MM.1S (cell line): Measurements from ENCODE around the gene ADD3.
"Not testable (repeated sequence)": the region's sequence is repeated elsewhere in the genome, so short reads cannot be mapped to it uniquely, and the experiment has no call there.

ENCODE experiments used
- DNase-seq: peaks from one replicate; pipeline ENCODE4 v3.0.0-alpha.2; 2015
- H2AFZ ChIP-seq: fragments of 300-600 bp; sonication (generic); 2 replicates; pipeline ENCODE4 v1.6.0; 2016; ENCODE audit warnings: antibody characterized with exemption, low read length
- H3F3A ChIP-seq: fragments of 300-600 bp; sonication (generic); 2 replicates; pipeline ENCODE4 v1.6.1; 2016; ENCODE audit warnings: mild to moderate bottlenecking, antibody characterized with exemption, low read length, moderate library complexity, mixed read lengths; ENCODE audit not compliant: insufficient read depth
- H3K27ac ChIP-seq: fragments of 300-600 bp; sonication (generic); 2 replicates; pipeline ENCODE4 v1.5.1; 2016; ENCODE audit warnings: mild to moderate bottlenecking, low read length
- H3K27me3 ChIP-seq: fragments of 300-600 bp; sonication (generic); replicated peaks from 2 replicates; pipeline ENCODE4 v1.6.0; 2016; ENCODE audit warnings: low read length; ENCODE audit not compliant: insufficient read depth
- H3K36me3 ChIP-seq: fragments of 300-600 bp; sonication (generic); replicated peaks from 2 replicates; pipeline ENCODE4 v1.6.1; 2016; ENCODE audit warnings: mild to moderate bottlenecking, low read length, mixed read lengths; ENCODE audit not compliant: insufficient read depth
- H3K4me1 ChIP-seq: fragments of 300-600 bp; sonication (generic); 2 replicates; pipeline ENCODE4 v1.6.1; 2016; ENCODE audit warnings: low read length, mixed read lengths
- H3K4me2 ChIP-seq: fragments of 300-600 bp; sonication (generic); 2 replicates; pipeline ENCODE4 v1.6.0; 2016; ENCODE audit warnings: low read depth, low read length
- H3K4me3 ChIP-seq: fragments of 300-600 bp; sonication (generic); 2 replicates; pipeline ENCODE4 v1.5.1; 2016; ENCODE audit warnings: low read length, mixed read lengths
- H3K79me2 ChIP-seq: fragments of 300-600 bp; sonication (generic); 2 replicates; pipeline ENCODE4 v1.6.1; 2016; ENCODE audit warnings: mixed run types, low read length, mixed read lengths
- H3K9ac ChIP-seq: fragments of 300-600 bp; sonication (generic); 2 replicates; pipeline ENCODE4 v1.6.1; 2016; ENCODE audit warnings: low read length, mixed read lengths
- H3K9me2 ChIP-seq: fragments of 300-600 bp; sonication (generic); replicated peaks from 2 replicates; pipeline ENCODE4 v1.6.1; 2016; ENCODE audit warnings: mild to moderate bottlenecking, low read length, mixed read lengths; ENCODE audit not compliant: insufficient read depth
- H3K9me3 ChIP-seq: fragments of 300-600 bp; sonication (generic); replicated peaks from 2 replicates; pipeline ENCODE4 v1.6.1; 2016; ENCODE audit warnings: mild to moderate bottlenecking, low read length, mixed read lengths; ENCODE audit not compliant: insufficient read depth
- H4K20me1 ChIP-seq: fragments of 300-600 bp; sonication (generic); 2 replicates; pipeline ENCODE4 v1.6.1; 2016; ENCODE audit warnings: mild to moderate bottlenecking, low read length, moderate library complexity, mixed read lengths; ENCODE audit not compliant: insufficient read depth
- CTCF ChIP-seq: fragments of 300-600 bp; sonication (generic); IDR thresholded peaks from 2 replicates; pipeline ENCODE4 v1.5.1; 2016; ENCODE audit warnings: antibody characterized with exemption, low read length, mixed read lengths
- EZH2 ChIP-seq: fragments of 300-600 bp; sonication (generic); optimal IDR thresholded peaks from 2 replicates; pipeline ENCODE3; 2017; ENCODE audit warnings: low read depth, mild to moderate bottlenecking, antibody characterized with exemption, low read length, mixed read lengths
- EZH2phosphoT487 ChIP-seq: fragments of 300-600 bp; sonication (generic); IDR thresholded peaks from 2 replicates; pipeline ENCODE4 v1.6.1; 2018; ENCODE audit warnings: antibody characterized with exemption, low read length

ADD3 gene

GRCh38 chr10:110042891-110043290 is 35.1 kb downstream of the ADD3 start:
- TF ChIP-seq EZH2 (no peak), CTCF (no peak), EZH2phosphoT487 (no peak)
- no peaks in the 10 kb centered on the region for H3K9me2 ChIP-seq
- H3K9ac ChIP-seq, result no peak overlapping the region
- peaks cover 22% of the 10 kb centered on the region for H3K79me2 ChIP-seq
- no peak overlapping the region for H3K27ac ChIP-seq
- H2AFZ ChIP-seq, result no peak overlapping the region
- DNase-seq, result no peak
- H3K4me1 ChIP-seq, result peaks cover 11% of the 10 kb centered on the region
- no peak overlapping the region for H3K4me3 ChIP-seq
- H3K9me3 ChIP-seq, result no peaks in the 10 kb centered on the region
- H3K4me2 ChIP-seq, result no peak overlapping the region
- no peaks in the 10 kb centered on the region for H3K27me3 ChIP-seq
- no peaks in the 10 kb centered on the region for H3K36me3 ChIP-seq
- H4K20me1 ChIP-seq, result no peaks in the 10 kb centered on the region
- no peaks in the 10 kb centered on the region for H3F3A ChIP-seq

- H3K4me1 ChIP-seq, result peaks cover 2% of the 10 kb centered on the region; the same call in 1 of the 2 replicates
- no peak overlapping the region for H3K4me3 ChIP-seq
- H4K20me1 ChIP-seq, result no peaks in the 10 kb centered on the region
- no peaks in the 10 kb centered on the region for H3K36me3 ChIP-seq
- no peak for DNase-seq
- H3K9me2 ChIP-seq, result no peaks in the 10 kb centered on the region
- peaks cover 20% of the 10 kb centered on the region for H3K79me2 ChIP-seq
- no peaks in the 10 kb centered on the region for H3F3A ChIP-seq
- H3K4me2 ChIP-seq, result no peak overlapping the region
- H3K27ac ChIP-seq, result no peak overlapping the region
- no peak overlapping the region for H3K9ac ChIP-seq
- no peaks in the 10 kb centered on the region; the same call in 1 of the 2 replicates for H3K9me3 ChIP-seq
- no peak for TF ChIP-seq EZH2phosphoT487
- H3K27me3 ChIP-seq, result no peaks in the 10 kb centered on the region
- no peak overlapping the region for H2AFZ ChIP-seq
These were observed 36.9 kb downstream of the ADD3 start for GRCh38 chr10:110044681-110045080.

GRCh38 chr10:110045772-110046171 is 38.0 kb downstream of the ADD3 start:
- Histone ChIP-seq H3K9me3 (no peaks in the 10 kb centered on the region; the same call in 1 of the 2 replicates), H3K27me3 (no peaks in the 10 kb centered on the region), H3K36me3 (no peaks in the 10 kb centered on the region), H3K79me2 (peaks cover 13% of the 10 kb centered on the region; the same call in 1 of the 2 replicates), H3K9me2 (no peaks in the 10 kb centered on the region), H3K4me1 (no peaks in the 10 kb centered on the region), H3K27ac (no peak overlapping the region), H3K9ac (no peak overlapping the region), H3F3A (no peaks in the 10 kb centered on the region), H2AFZ (no peak overlapping the region), H3K4me3 (no peak overlapping the region), H3K4me2 (no peak overlapping the region), H4K20me1 (no peaks in the 10 kb centered on the region)
- DNase-seq, result no peak
- TF ChIP-seq EZH2 (no peak), EZH2phosphoT487 (no peak), CTCF (no peak)

- not testable (repeated sequence) for DNase-seq, H3K36me3 ChIP-seq, H3K9ac ChIP-seq, H3K79me2 ChIP-seq, H3K27me3 ChIP-seq, H3K27ac ChIP-seq, H3K4me3 ChIP-seq, H3K9me2 ChIP-seq, H3K4me2 ChIP-seq, H3K4me1 ChIP-seq, H2AFZ ChIP-seq, H3K9me3 ChIP-seq, H4K20me1 ChIP-seq, H3F3A ChIP-seq
These were observed 40.4 kb downstream of the ADD3 start for GRCh38 chr10:110048145-110048544.
